Fibroblast of skin of left biceps (primary cell): ENCODE measurements around the gene KRT6C.

Experiments used
- DNase-seq, 2 experiments: peaks; one replicate each; pipeline ENCODE4 v3.0.0-alpha.2; 2013; ENCODE audit warnings: low read depth in 2 of 2

KRT6C gene

GRCh38 chr12:52434760-52435530, 38.7 kb downstream of the KRT6C start:
- DNase-seq, result no peak

- no peak for DNase-seq
These were observed 39.4 kb downstream of the KRT6C start, which contains the start of gene KRT75 for GRCh38 chr12:52434081-52434733. Gene KRT75 (minus strand): TSS chr12:52434371. CDS start chr12:52434304, 67 bp downstream.

- no peak for DNase-seq
These were observed 40.0 kb downstream of the KRT6C start for GRCh38 chr12:52433501-52434080.

GRCh38 chr12:52432559-52433207, 40.9 kb downstream of the KRT6C start:
- no peak for DNase-seq

- DNase-seq, result no peak
These were observed 45.5 kb downstream of the KRT6C start for GRCh38 chr12:52428121-52428520.

GRCh38 chr12:52427083-52427482, 46.5 kb downstream of the KRT6C start:
- DNase-seq, result no peak

GRCh38 chr12:52426034-52426433, 47.6 kb downstream of the KRT6C start:
- no peak for DNase-seq

- DNase-seq, result no peak
These were observed 48.1 kb downstream of the KRT6C start for GRCh38 chr12:52425466-52425865.

GRCh38 chr12:52423661-52424500, 49.7 kb downstream of the KRT6C start:
- DNase-seq, result no peak

GRCh38 chr12:52423035-52423434, 50.6 kb downstream of the KRT6C start:
- DNase-seq, result no peak

- no peak for DNase-seq
These were observed 53.9 kb downstream of the KRT6C start for GRCh38 chr12:52419656-52420055.

GRCh38 chr12:52418576-52419110, 55.0 kb downstream of the KRT6C start:
- DNase-seq, result no peak
